ENCODE measurements around the gene TEAD1.

DNA sequence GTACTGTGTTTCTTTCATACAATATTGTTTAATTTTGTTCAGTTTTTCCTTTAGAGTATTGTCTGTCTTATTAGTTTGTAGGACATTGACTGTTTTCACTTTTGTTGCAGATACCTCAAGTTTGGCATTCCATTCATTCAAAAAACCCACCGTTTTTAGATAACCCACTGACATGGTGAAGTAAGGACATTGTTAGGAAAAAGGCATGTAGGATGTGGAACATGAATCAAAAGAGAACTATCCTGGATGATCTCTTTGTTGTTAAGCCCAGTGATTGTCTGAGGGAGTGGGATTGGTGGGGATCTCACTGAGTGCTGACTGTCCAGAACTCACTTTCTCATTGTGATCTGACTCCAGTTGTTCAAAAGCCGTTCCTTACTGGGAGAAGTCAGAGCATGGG is 119.3 kb downstream of the TEAD1 start:
- TF ChIP-seq, protein P1, sequence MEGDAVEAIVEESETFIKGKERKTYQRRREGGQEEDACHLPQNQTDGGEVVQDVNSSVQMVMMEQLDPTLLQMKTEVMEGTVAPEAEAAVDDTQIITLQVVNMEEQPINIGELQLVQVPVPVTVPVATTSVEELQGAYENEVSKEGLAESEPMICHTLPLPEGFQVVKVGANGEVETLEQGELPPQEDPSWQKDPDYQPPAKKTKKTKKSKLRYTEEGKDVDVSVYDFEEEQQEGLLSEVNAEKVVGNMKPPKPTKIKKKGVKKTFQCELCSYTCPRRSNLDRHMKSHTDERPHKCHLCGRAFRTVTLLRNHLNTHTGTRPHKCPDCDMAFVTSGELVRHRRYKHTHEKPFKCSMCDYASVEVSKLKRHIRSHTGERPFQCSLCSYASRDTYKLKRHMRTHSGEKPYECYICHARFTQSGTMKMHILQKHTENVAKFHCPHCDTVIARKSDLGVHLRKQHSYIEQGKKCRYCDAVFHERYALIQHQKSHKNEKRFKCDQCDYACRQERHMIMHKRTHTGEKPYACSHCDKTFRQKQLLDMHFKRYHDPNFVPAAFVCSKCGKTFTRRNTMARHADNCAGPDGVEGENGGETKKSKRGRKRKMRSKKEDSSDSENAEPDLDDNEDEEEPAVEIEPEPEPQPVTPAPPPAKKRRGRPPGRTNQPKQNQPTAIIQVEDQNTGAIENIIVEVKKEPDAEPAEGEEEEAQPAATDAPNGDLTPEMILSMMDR (IDR thresholded peaks at IDR 0.05): no peak
- no peak for TF ChIP-seq SIN3A (IDR thresholded peaks at IDR 0.05; ENCODE audit: borderline replicate concordance, insufficient read depth, low read depth, low read length)
- no peak for TF ChIP-seq POLR2AphosphoS5 (IDR thresholded peaks at IDR 0.05; ENCODE audit: low read depth, low read length)
